Activated CD8-positive, alpha-beta memory T cell treated with anti-CD3 and anti-CD28 coated beads, Interleukin-2, amount 10 ng/mL, durations not matched to agents 7 days and 5 days (primary cell): ENCODE data around the gene ITIH3. TPM values are rescaled to one million over a fixed set of nuclear protein-coding genes. Genes with fewer than 3 reads are reported as not detected.

Experiments
- ATAC-seq: fragments of 150-1000 bp; cut with Tn5 transposase; one replicate; pipeline ENCODE4 v1.10.0; 2021; ENCODE audit warnings: moderate library complexity
- CTCF ChIA-PET: fragments of 350-600 bp; sonication (Branson Sonifier 250); formaldehyde crosslinking; loops from one replicate; lab custom pipeline; 2021; ENCODE audit warnings: antibody characterized with exemption; lab: Charles Lee
- DNase-seq: peaks from one replicate; pipeline ENCODE4 v3.0.0-alpha.2; 2020
- H3K27ac Mint-ChIP-seq: one replicate; pipeline ENCODE4 v1.8.0; 2021; ENCODE audit warnings: mild to moderate bottlenecking, mixed read lengths
- H3K27me3 Mint-ChIP-seq: one replicate; pipeline ENCODE4 v1.8.0; 2021; ENCODE audit warnings: mixed read lengths
- H3K36me3 Mint-ChIP-seq: one replicate; pipeline ENCODE4 v1.8.0; 2021; ENCODE audit warnings: mild to moderate bottlenecking, mixed read lengths
- H3K4me1 Mint-ChIP-seq: one replicate; pipeline ENCODE4 v1.8.0; 2021; ENCODE audit warnings: mixed read lengths
- H3K4me3 Mint-ChIP-seq: one replicate; pipeline ENCODE4 v1.8.0; 2021; ENCODE audit warnings: mild to moderate bottlenecking, moderate library complexity, mixed read lengths
- H3K9me3 Mint-ChIP-seq: one replicate; pipeline ENCODE4 v1.8.0; 2022; ENCODE audit warnings: low read depth, mixed read lengths
- total RNA-seq, 2 experiments: library from RNA; stranded (reverse); gene quantifications; one replicate each; pipeline ENCODE4 v1.2.3, GENCODE V29; 2021

Gene ITIH3
- total RNA-seq, 2 experiments from 2014 or later: not detected

GRCh38 chr3:52841981-52842340 lies 47.4 kb downstream of the ITIH3 start:
- Mint-ChIP-seq H3K27me3 (no peaks in the 10 kb centered on the region), H3K27ac (no peak overlapping the region), H3K4me1 (peaks cover 44% of the 10 kb centered on the region), H3K9me3 (no peaks in the 10 kb centered on the region), H3K4me3 (no peak overlapping the region), H3K36me3 (peaks cover 16% of the 10 kb centered on the region)
- CTCF ChIA-PET: interaction anchor here (0.9 kb wide), 1 partner anchor 9 kb away, joined by 3 read pairs; no protein-coding TSS in a partner anchor
- no peak for DNase-seq
- ATAC-seq: no peak

- Mint-ChIP-seq H3K27me3 (no peaks in the 10 kb centered on the region), H3K9me3 (no peaks in the 10 kb centered on the region), H3K4me3 (no peak overlapping the region), H3K36me3 (peaks cover 15% of the 10 kb centered on the region), H3K27ac (no peak overlapping the region), H3K4me1 (peaks cover 41% of the 10 kb centered on the region)
- DNase-seq (no peak), ATAC-seq (no peak)
- CTCF ChIA-PET: no interaction called here
Observed at GRCh38 chr3:52842424-52842823, 47.8 kb downstream of the ITIH3 start.

- Mint-ChIP-seq H3K36me3 (peaks cover 12% of the 10 kb centered on the region), H3K27me3 (no peaks in the 10 kb centered on the region), H3K9me3 (no peaks in the 10 kb centered on the region), H3K4me1 (peaks cover 32% of the 10 kb centered on the region), H3K4me3 (no peak overlapping the region), H3K27ac (no peak overlapping the region)
- no peak for DNase-seq
- CTCF ChIA-PET: interaction anchor here (0.6 to 1.3 kb wide), 3 partner anchors 53 to 280 kb away, joined by 3 read pairs; no protein-coding TSS in a partner anchor
- ATAC-seq: no peak
Observed at GRCh38 chr3:52843108-52843865, 48.7 kb downstream of the ITIH3 start.

- H3K27ac Mint-ChIP-seq: no peak overlapping the region
- H3K4me3 Mint-ChIP-seq: no peak overlapping the region
- H3K9me3 Mint-ChIP-seq: no peaks in the 10 kb centered on the region
- ATAC-seq (no peak), DNase-seq (no peak)
- H3K4me1 Mint-ChIP-seq: peaks cover 26% of the 10 kb centered on the region
- H3K36me3 Mint-ChIP-seq: peaks cover 12% of the 10 kb centered on the region
- CTCF ChIA-PET: interaction anchor here (0.6 to 1.3 kb wide), 4 partner anchors 53 to 279 kb away, joined by 3 read pairs; no protein-coding TSS in a partner anchor
- H3K27me3 Mint-ChIP-seq: no peaks in the 10 kb centered on the region
Observed at GRCh38 chr3:52843881-52844280, 49.3 kb downstream of the ITIH3 start.

- no peaks in the 10 kb centered on the region for H3K9me3 Mint-ChIP-seq
- H3K4me1 Mint-ChIP-seq: peaks cover 21% of the 10 kb centered on the region
Observed at GRCh38 chr3:52844290-52844975, 49.8 kb downstream of the ITIH3 start.

GRCh38 chr3:52845157-52845556 lies 50.6 kb downstream of the ITIH3 start:
- Mint-ChIP-seq H3K27ac (no peak overlapping the region), H3K9me3 (no peaks in the 10 kb centered on the region), H3K4me1 (peaks cover 14% of the 10 kb centered on the region), H3K36me3 (peaks cover 8% of the 10 kb centered on the region), H3K4me3 (no peak overlapping the region), H3K27me3 (no peaks in the 10 kb centered on the region)
- DNase-seq (no peak), ATAC-seq (no peak)
- CTCF ChIA-PET: interaction anchor here (0.7 to 2.1 kb wide), 9 partner anchors 22 to 289 kb away, joined by 3 to 10 read pairs (median 3); no protein-coding TSS in a partner anchor

More at GRCh38 chr3:52844290-52844975, 49.8 kb downstream of the ITIH3 start:
- Mint-ChIP-seq H3K27ac (no peak overlapping the region), H3K36me3 (peaks cover 12% of the 10 kb centered on the region), H3K4me3 (no peak overlapping the region), H3K27me3 (no peaks in the 10 kb centered on the region)
- DNase-seq: no peak
- ATAC-seq: no peak
- CTCF ChIA-PET: interaction anchor here (0.7 to 1.7 kb wide), 5 partner anchors 23 to 290 kb away, joined by 3 read pairs; no protein-coding TSS in a partner anchor

- Mint-ChIP-seq H3K4me3 (no peak overlapping the region), H3K27me3 (no peaks in the 10 kb centered on the region), H3K27ac (no peak overlapping the region), H3K9me3 (no peaks in the 10 kb centered on the region), H3K4me1 (peaks cover 11% of the 10 kb centered on the region), H3K36me3 (peaks cover 5% of the 10 kb centered on the region)
- DNase-seq (no peak), ATAC-seq (peak; percentile 55)
- CTCF ChIA-PET: interaction anchor here (0.7 to 2.1 kb wide), 8 partner anchors 21 to 289 kb away, joined by 3 to 10 read pairs (median 3); no protein-coding TSS in a partner anchor
Observed at GRCh38 chr3:52845691-52846431, 51.3 kb downstream of the ITIH3 start.

GRCh38 chr3:52846432-52846965 lies 51.9 kb downstream of the ITIH3 start:
- Mint-ChIP-seq H3K4me3 (no peak overlapping the region), H3K4me1 (peaks cover 8% of the 10 kb centered on the region), H3K27ac (no peak overlapping the region), H3K9me3 (no peaks in the 10 kb centered on the region), H3K27me3 (no peaks in the 10 kb centered on the region), H3K36me3 (peaks cover 2% of the 10 kb centered on the region)
- DNase-seq (no peak), ATAC-seq (no peak)
- CTCF ChIA-PET: interaction anchor here (1.1 to 2.1 kb wide), 6 partner anchors 21 to 150 kb away, joined by 3 to 10 read pairs (median 3); no protein-coding TSS in a partner anchor

- Mint-ChIP-seq H3K36me3 (no peaks in the 10 kb centered on the region), H3K9me3 (no peaks in the 10 kb centered on the region), H3K27me3 (no peaks in the 10 kb centered on the region), H3K4me1 (peaks cover 6% of the 10 kb centered on the region), H3K4me3 (no peak overlapping the region), H3K27ac (no peak overlapping the region)
- CTCF ChIA-PET: interaction anchor here (1.3 kb wide), 1 partner anchor 26 kb away, joined by 3 read pairs; no protein-coding TSS in a partner anchor
- no peak for DNase-seq
- ATAC-seq: no peak
Observed at GRCh38 chr3:52847241-52847640, 52.6 kb downstream of the ITIH3 start.

- H3K9me3 Mint-ChIP-seq: no peaks in the 10 kb centered on the region
- no peak overlapping the region for H3K27ac Mint-ChIP-seq
- peaks cover 6% of the 10 kb centered on the region for H3K4me1 Mint-ChIP-seq
- H3K27me3 Mint-ChIP-seq: no peaks in the 10 kb centered on the region
- H3K4me3 Mint-ChIP-seq: no peak overlapping the region
- CTCF ChIA-PET: interaction anchor here (0.6 to 1.3 kb wide), 2 partner anchors 27 to 1576 kb away, joined by 3 read pairs; no protein-coding TSS in a partner anchor
- ATAC-seq: no peak
- H3K36me3 Mint-ChIP-seq: no peaks in the 10 kb centered on the region
- DNase-seq: no peak
Observed at GRCh38 chr3:52847726-52848125, 53.1 kb downstream of the ITIH3 start.

- Mint-ChIP-seq H3K4me3 (no peak overlapping the region), H3K4me1 (peaks cover 6% of the 10 kb centered on the region), H3K27ac (no peak overlapping the region), H3K9me3 (no peaks in the 10 kb centered on the region), H3K36me3 (no peaks in the 10 kb centered on the region), H3K27me3 (no peaks in the 10 kb centered on the region)
- CTCF ChIA-PET: interaction anchor here (0.6 to 0.8 kb wide), 3 partner anchors 9 to 1577 kb away, joined by 3 read pairs; no protein-coding TSS in a partner anchor
- ATAC-seq: no peak
- DNase-seq: no peak
Observed at GRCh38 chr3:52848617-52849016, 54.0 kb downstream of the ITIH3 start.

GRCh38 chr3:52849656-52850055 lies 55.1 kb downstream of the ITIH3 start:
- H3K4me1 Mint-ChIP-seq: peaks cover 6% of the 10 kb centered on the region
- H3K27me3 Mint-ChIP-seq: no peaks in the 10 kb centered on the region
- no peaks in the 10 kb centered on the region for H3K36me3 Mint-ChIP-seq
- CTCF ChIA-PET: interaction anchor here (0.9 kb wide), 1 partner anchor 44 kb away, joined by 3 read pairs; no protein-coding TSS in a partner anchor
- no peak overlapping the region for H3K27ac Mint-ChIP-seq
- ATAC-seq (no peak), DNase-seq (no peak)
- H3K4me3 Mint-ChIP-seq: no peak overlapping the region
- no peaks in the 10 kb centered on the region for H3K9me3 Mint-ChIP-seq
